HG02840 (cell line): ENCODE data around the gene FAM149A.

Experiments
- ATAC-seq: cut with Tn5 transposase; IDR thresholded peaks from one replicate; pipeline ENCODE4 v1.9.1; 2021; ENCODE audit warnings: mild to moderate bottlenecking, moderate library complexity, moderate number of reproducible peaks; ENCODE audit not compliant: unreplicated experiment, low FRiP score

FAM149A gene

DNA sequence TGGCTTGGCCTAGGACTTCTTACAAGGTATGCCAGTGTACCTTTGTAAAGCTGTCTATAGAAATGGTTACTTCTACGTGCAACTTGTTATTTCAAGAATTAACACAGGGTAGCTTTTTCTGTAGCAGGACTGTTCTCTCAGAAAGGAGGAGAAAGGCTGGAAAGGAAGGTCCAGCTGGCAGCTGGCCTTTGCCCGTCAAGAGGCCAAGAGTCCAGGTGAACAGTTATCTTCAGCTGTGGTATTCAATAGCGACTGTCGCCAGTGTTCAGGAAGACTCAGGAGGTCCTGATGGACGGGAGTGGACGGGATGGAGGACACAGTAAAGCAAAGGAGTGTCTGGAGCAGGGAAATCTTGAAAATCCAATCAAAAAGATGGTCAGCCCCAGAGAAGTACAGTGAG is 91.6 kb downstream of the FAM149A start:
- ATAC-seq = no peak

GRCh38 chr4:186200516-186200915 is 96.0 kb downstream of the FAM149A start:
- ATAC-seq = no peak

DNA sequence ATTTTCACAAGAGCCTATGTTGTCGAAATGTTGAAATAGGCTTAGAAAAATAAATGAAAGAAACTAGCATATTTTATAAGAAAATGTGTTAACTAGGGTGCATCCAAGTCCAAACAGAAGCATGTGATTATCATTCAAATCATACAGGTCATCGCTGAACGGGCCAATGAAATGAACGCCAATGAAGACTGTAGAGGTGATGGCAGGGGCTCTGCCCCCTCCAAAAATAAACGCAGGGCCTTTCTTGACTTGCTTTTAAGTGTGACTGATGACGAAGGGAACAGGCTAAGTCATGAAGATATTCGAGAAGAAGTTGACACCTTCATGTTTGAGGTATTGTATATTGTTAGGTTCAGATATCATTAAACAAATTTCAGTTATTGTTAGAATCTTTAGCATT is 96.5 kb downstream of the FAM149A start:
- no peak for ATAC-seq

- ATAC-seq = peak; percentile 87
These were observed 97.2 kb downstream of the FAM149A start for GRCh38 chr4:186201535-186202230.

DNA sequence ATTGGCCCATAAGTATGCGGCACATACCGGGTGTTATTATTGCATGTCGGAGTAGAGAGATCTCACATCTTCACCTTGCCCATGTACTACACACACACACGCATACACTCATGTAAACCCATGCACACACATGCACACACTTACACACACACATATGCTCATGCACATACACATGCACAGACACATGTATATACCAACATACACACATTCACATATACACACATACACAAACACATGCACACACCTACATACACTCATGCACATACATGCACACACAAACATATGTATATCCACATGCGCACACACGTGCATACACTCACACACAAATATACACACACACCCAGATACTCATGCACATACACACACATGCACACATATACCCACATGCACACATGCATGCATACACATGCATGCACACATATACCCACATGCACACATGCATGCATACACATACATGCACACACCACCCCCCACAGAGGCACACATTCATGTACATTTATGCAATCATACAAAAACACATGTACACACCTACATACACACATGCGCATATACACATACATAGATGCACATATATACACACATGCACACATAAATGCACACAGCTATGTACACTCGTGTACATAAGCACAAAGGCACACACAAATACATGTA is 98.1 kb downstream of the FAM149A start:
- ATAC-seq = no peak

- ATAC-seq = no peak
These were observed 98.9 kb downstream of the FAM149A start for GRCh38 chr4:186203406-186203805.

GRCh38 chr4:186204103-186204559 is 99.6 kb downstream of the FAM149A start:
- no peak for ATAC-seq

DNA sequence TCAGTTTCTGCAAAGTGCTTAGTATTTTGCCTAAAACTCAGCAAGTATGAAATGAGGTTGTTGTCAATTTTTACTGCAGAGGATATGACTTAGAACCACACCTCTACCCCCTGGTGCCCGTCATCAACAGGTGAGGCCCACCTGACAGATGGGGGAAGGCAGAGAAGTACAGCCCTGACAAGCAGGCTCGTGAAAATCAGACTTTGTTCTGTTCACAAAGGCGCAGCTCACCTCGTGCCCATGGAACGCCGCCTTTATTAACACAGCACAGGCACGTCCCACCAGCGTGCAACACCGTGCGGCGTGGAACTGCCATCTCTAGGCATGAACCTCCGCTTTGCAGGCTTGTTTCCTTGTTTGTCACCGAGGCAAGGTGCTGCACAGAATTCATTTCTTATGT is 100.2 kb downstream of the FAM149A start:
- no peak for ATAC-seq

DNA sequence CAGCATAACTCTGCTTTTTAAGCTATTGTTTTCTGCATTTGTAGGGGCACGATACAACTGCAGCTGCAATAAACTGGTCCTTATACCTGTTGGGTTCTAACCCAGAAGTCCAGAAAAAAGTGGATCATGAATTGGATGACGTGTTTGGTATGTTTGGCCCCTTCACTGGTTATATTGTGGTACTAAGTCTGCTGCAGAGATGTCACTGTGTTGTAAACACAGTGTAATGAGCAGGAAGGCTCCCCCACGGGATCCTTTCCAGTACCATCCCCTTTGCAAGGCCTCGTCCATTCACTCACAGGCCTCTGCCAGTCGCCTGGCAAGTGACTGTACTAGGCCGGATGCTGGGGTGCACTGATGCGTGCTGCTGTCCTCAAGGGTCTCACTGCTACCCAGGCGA is 100.7 kb downstream of the FAM149A start:
- ATAC-seq = no peak

DNA sequence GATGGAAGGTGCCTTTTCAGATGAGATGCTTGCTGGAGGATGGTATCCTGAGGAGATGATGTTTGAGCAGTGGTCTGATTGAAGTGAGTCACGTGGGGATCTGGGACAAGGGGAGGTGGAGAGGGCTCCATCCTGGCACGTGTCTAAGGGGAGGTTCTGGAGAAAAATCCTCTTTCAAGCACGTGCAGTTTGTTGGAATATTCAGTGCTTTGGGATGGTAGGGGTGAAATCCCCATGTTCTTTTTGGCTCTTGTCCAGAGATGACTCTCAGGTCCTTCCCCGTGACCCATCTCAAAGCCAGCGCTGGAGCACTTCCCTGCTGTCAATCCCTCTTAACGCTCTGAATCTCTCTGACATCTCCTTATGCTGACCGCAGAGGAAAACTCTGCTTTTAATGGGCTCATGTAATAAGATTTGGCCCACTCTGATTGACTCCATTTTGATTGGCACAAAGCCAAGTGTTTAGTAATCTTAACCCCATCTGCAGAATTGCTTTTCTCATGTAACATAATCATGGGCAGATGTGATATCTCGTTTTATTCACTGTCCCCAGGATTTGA is 112.0 kb downstream of the FAM149A start:
- no peak for ATAC-seq

GRCh38 chr4:186217733-186218293 is 113.3 kb downstream of the FAM149A start:
- ATAC-seq = no peak

GRCh38 chr4:186221624-186222023 is 117.1 kb downstream of the FAM149A start:
- no peak for ATAC-seq
